ENCODE data around the gene SEPTIN12.

DNA sequence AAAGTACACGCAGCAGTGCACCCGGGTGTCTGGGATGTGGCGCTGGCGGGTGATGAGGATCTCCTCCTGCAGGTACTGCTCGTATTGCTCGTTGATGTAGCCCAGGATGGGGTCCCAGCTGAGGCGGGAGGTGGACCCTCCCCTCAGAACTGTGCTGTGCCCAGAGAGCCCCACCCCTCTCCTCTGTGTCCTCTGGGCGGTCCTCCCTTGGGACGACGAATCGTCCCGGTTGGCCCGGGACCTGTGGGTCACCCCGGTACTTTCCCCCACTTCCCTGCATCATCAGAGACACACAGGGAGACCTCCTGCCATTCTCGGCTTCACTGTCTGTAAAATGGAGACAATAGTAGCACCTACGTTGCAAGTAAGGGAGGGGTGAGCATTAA, 4.2 kb downstream of the SEPTIN12 start:
- TF ChIP-seq, protein P1, sequence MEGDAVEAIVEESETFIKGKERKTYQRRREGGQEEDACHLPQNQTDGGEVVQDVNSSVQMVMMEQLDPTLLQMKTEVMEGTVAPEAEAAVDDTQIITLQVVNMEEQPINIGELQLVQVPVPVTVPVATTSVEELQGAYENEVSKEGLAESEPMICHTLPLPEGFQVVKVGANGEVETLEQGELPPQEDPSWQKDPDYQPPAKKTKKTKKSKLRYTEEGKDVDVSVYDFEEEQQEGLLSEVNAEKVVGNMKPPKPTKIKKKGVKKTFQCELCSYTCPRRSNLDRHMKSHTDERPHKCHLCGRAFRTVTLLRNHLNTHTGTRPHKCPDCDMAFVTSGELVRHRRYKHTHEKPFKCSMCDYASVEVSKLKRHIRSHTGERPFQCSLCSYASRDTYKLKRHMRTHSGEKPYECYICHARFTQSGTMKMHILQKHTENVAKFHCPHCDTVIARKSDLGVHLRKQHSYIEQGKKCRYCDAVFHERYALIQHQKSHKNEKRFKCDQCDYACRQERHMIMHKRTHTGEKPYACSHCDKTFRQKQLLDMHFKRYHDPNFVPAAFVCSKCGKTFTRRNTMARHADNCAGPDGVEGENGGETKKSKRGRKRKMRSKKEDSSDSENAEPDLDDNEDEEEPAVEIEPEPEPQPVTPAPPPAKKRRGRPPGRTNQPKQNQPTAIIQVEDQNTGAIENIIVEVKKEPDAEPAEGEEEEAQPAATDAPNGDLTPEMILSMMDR (IDR thresholded peaks at IDR 0.05) = no peak
- no peak for TF ChIP-seq POLR2AphosphoS5 (IDR thresholded peaks at IDR 0.05)
- TF ChIP-seq POLR2A (IDR thresholded peaks at IDR 0.05) = no peak

Measured in upper lobe of left lung (tissue), 4 donors.